SIG-M5 treated with dmso at 0.1 percent for 504 hours (cell line): ENCODE data around the gene CD151.
A peak's percentile ranks its signal among the peaks of the same experiment; 100 is the strongest.

Experiments
- DNase-seq: peaks from one replicate; lab custom pipeline; 2025; ENCODE audit not compliant: unreplicated experiment; lab: John Stamatoyannopoulos, UW

The CD151 gene

GRCh38 chr11:841981-842369, 9.2 kb downstream of the CD151 start:
- DNase-seq, result no peak

GRCh38 chr11:842370-843002, 9.7 kb downstream of the CD151 start, which contains the start of the genes POLR2L and TSPAN4:
POLR2L (minus strand) TSS chr11:842529; CDS start chr11:842508, 21 bp downstream.
TSPAN4 (plus strand) TSS chr11:842852; CDS start chr11:850305, 7,453 bp downstream.
- DNase-seq, result peak; percentile 63

- no peak for DNase-seq
Observed at GRCh38 chr11:843086-843734, 10.5 kb downstream of the CD151 start.

- DNase-seq, result no peak
Observed at GRCh38 chr11:843818-844692, 11.3 kb downstream of the CD151 start.

- no peak for DNase-seq
Observed at GRCh38 chr11:844693-845644, 12.2 kb downstream of the CD151 start.

- DNase-seq, result no peak
Observed at GRCh38 chr11:845872-846495, 13.2 kb downstream of the CD151 start.

- no peak for DNase-seq
Observed at GRCh38 chr11:846496-847098, 13.8 kb downstream of the CD151 start.

- DNase-seq, result no peak
Observed at GRCh38 chr11:847876-848275, 15.1 kb downstream of the CD151 start.

GRCh38 chr11:848380-848931, 15.7 kb downstream of the CD151 start:
- DNase-seq, result no peak

- no peak for DNase-seq
Observed at GRCh38 chr11:849104-849824, 16.5 kb downstream of the CD151 start.

GRCh38 chr11:849951-850774, 17.4 kb downstream of the CD151 start:
- no peak for DNase-seq

GRCh38 chr11:850775-851763, 18.3 kb downstream of the CD151 start:
- no peak for DNase-seq

- no peak for DNase-seq
Observed at GRCh38 chr11:852762-853161, 20.0 kb downstream of the CD151 start.

GRCh38 chr11:853682-854448, 21.1 kb downstream of the CD151 start:
- no peak for DNase-seq

- no peak for DNase-seq
Observed at GRCh38 chr11:854601-855329, 22.0 kb downstream of the CD151 start.
